Endothelial cell of hepatic sinusoid (primary cell): Measurements from ENCODE around the gene ABHD12B.
"Not testable (repeated sequence)": the region's sequence is repeated elsewhere in the genome, so short reads cannot be mapped to it uniquely, and the experiment has no call there.

Experiments used
- in situ Hi-C: cut with HindIII; loops from 2 replicates; pipeline ENCODE4 v1.10.0; 2017; ENCODE audit warnings: low sequenced_read_pairs

The ABHD12B gene

DNA sequence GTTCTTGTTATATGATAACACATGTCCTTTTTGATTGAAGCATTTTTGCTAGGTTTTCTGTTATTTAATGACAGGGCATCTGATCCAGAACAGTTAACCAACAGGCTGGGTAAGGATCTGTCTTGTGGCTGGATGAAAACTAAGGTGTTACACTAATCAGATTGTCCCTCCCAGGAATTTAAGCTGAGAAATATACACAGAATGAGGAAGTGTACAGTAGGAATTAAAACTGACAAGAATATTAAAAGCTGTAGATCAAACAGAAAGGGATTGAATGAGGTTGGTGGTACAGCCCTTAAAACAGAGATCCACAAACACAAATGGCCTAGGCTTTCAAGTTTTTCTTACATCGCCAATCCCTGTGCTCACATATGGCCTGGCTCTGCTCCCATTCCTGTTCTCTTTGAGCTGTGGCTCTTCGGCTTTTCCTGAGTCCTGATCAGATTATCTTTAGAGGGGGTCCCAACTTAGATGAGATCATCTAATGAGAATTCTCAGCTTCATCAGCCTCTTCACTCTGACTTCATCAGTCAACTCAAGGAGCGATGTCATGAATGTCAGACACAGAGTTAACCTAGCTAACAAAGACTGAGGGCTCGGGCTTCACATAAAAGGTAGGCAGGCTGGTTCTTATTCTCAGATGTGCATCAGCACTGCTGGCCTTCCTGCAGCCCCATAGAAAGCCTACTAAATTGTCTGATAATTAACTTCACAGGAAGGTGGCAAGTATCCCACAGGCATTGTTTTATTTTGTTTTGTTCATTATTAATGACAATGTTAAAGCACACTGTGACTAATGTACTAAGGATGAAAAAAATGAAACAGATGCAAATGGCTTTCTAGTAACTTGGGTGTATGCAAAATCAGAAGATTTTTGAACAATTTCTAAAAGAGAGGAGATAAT lies 61.0 kb downstream of the ABHD12B start:
- in situ Hi-C loops: no loop called here

DNA sequence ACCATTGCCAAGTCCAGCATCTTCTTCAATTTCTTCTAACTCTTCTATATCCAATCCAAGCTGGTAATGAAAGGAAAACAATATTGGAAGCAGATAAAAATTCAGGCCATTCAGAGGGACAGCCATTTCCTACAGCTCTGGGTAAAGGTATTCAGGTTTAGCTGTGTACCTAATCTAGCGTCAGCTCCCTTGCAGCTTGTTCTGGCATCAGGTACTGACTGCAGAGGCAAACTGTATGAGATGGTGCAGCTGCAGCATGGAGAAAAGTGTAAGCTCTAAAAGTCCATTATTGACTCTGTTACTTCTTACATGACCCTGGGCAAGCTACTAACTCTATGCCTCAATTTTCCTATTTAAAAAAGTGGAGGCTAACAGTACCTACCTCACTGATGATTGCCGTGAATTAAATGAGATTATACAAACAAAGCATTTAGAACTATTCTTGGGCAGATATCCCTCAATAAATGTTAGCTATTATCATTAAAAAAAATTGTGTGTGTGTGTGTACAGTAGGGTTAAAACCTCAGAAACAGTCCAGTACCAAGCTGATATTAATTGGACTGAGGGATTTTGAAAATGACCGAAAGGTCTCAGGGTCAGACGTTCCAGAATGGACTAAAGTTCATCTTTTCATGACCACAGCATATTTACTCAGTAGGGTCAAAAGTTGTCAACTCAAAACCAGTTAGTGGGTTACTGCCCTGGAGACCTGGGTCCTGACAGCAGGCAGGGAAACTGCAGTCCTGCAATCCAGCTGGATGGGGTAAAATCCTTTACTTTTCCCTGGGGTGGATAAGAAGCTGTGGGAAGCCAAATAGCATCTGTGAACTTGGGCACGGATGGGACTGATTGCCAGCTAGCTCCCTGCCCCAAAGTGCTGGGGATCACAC lies 63.5 kb downstream of the ABHD12B start:
- in situ Hi-C loops: no loop called here

DNA sequence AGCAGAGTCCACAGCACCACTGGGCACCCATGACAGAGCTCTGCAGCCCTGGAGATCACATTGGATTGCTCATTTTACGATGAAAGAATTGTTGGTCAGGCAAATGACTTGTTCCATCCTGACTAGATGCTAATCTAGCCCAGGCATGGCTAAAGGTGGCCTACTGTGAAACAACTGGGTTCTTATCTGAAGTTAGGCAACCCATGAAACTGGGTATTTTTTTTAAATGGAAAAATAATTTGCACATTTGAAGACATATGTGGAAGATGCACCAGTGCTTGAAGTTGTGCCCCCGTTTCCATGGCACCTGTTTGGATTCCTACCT lies 64.1 kb downstream of the ABHD12B start:
- in situ Hi-C loops: no loop called here

DNA sequence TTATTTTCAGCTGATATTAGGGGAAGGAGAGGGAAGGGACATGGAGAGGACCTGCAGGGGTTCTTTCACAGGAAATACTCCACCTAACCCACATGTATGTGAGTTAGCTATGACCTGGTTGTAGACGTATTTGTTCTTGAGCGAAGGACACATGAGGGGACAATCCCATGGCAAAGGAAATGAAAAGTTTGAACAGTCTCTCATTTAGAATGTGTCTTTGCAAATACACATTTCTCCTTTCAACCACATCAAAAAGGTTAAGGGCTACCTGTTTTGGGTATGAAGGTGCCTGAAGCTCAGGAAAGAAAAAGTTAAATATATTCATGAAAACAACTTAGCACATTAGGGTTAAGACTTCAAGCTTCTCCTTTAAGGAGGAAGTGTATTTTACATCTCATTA lies 65.0 kb downstream of the ABHD12B start:
- in situ Hi-C loops: no loop called here

DNA sequence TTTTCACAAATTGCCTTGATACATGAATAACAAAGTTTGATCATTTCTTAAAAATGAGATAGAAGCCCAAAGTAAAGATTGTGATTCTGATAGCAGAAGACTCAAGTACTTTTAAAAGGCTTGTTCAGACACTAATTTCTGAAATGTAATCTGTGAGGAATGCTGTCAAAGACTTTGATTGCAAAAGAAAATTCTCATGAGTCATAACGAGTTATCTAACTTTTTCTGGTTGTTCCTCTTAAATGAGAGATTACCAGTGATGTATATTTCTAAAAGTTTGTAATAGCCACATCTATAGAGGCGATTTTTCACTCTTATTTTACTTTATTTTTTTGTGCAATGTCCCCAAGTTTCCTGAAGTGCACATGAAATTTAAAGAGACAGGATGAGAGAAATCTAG lies 65.5 kb downstream of the ABHD12B start:
- in situ Hi-C loops: no loop called here

DNA sequence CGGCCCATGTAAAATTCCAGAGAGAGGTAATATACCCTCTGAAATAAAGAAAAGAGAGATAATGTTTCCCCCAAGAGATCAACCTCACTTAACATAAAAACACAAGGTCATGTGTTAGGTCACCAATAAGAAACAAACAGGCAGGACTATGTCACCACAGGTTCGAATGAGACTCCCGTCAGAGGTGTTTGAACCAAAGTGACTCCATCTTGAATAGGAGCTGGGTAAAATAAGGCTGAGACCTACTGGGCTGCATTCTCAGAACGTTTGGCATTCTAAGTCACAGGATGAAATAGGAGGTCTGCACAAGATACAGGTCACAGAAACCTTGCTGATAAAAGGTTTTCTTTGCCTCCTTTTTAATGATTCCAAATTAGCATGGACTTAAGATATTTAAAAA lies 65.9 kb downstream of the ABHD12B start:
- in situ Hi-C loops: no loop called here

DNA sequence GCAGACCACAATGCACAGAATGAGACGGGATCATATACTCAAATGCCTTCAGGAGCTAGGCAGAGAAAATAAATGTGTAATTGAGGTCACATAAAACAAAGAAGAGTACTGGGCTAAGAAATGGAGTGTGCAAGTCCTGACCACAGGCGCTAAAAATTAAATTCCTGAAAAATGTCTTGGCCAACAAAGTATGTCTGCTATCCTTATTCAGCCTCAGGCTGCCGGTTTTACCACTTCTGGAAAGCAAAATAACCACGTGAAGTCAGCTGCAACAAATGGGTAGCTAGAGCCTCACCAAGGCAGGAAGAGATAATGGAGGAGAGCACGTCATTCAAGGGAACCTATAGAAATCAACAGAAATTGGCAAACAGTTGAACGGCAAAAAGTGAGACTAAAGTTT lies 69.3 kb downstream of the ABHD12B start:
- in situ Hi-C loops: no loop called here

DNA sequence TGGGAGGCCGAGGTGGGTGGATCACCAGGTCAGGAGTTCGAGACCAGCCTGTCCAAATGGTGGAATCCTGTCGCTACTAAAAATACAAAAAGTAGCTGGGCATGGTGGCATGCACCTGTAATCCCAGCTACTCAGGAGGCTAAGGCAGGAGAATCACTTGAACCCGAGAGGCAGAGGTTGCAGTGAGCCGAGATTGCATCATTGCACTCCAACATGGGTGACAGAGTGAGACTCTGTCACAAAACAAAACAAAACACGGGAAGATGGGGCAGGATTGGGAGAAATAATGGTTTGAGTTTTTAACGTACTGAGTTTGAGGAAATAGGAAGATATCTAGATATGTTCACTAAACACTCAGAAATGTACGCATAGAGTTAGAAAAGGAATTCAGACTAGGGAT lies 69.8 kb downstream of the ABHD12B start:
- in situ Hi-C loops: not testable (repeated sequence)

DNA sequence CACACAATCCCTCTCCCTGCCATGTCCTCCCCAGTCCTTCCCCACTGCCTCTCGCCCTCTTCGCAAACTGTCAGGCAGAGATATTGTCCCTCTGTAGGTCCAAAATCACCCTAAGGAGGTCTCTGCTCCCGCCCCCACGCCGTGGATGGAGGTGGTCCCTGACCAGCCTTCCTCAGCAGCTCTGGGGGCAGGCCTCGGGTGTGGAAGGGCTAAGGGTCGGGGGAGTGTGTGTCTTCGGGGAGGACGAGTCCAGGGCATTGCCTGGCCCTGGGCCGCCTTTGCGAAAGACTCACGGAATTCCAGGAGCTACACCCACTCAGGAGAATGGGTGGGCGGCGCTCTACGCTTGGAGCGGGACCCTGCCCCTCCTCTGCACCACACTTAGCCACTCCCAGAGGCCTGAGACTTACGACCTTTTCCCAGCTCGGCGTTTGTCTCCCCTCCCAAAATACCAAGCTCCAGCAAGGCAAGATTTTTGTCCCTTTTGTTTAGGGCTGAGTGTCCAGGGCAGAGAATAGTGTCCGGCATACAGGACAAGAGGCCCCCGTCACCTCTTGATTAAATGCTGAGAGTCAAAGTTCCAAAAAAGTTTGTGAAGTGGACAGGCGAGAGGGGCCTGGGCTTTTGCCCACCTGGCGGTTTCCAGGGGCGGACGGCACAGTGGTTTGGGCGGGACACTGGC lies 71.5 kb downstream of the ABHD12B start:
- in situ Hi-C loops: no loop called here

DNA sequence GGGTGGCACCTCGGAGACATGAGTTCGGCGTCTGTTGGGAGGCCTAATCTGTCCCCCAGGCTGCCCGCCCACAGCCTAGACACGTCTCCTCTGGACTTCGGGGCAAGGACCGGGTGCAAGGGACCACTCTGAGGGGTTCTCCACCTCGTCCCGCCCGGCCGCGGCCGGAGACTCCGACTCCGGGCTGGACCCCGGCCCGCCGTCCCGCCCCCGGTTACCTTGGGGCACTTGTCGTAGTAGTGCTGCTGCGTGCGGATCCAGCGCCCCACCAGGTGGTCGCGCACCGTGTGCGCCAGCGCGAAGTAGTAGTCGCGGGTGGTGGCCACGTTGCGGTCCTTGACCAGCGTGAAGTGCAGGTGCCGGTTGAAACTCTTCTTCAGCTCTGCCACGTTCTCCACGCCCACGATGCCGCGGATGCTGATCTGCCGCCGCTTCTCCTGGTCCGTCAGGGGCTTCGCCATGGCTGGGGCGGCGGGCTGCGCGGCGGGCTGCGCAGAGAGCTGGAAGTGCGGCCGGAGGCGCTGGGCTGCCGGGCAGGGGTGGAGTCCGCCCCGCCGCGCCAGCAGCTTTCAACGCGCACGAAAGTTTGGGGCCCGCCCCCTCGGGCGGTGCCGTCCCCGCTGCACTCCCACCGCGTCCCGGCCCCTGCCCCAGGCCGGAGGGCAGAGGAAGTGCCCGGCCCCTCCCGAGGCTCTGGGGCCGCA lies 72.2 kb downstream of the ABHD12B start, which contains the start of gene PYGL:
Gene PYGL, minus strand, starts transcription at position 541 of the 704 bp plus-strand sequence. Its CDS starts 80 bp downstream, at position 461.
- in situ Hi-C loops: no loop called here

DNA sequence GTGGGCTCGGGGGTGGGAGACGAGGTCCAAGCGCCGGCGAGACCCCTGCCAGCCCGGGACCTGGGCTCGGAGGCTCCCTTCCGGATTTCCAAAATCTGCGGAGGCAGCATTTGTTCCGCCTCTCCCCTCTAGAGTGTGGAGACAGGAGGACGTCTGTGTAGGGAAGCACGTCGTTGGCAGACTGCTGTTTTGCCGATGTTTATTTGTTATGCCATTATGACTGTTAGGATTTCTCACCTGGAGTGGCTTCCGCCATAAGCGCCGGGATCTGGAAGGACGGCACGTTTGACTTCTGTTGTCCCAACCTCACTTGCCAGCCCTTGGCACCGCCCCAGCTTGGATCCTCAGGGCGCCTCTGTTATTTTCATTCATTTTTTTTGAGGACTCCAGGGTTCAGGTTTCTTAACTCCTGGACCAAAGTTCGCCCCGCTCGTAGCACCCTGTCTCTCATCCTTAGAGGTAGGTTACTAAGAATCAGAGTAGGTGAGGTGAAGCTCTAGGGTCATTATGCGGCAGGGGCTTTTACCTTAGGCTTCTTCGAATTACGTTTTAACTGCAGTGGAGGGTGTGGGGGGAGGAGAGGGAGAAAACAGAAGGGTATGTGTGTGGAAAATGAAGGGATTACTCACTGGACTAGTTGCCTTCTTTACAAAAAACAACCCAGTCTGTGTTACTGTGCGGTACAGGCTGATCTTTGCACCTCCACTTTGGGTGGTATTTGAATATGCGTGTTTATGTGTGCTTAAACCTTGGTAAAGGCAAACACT lies 73.0 kb downstream of the ABHD12B start:
- in situ Hi-C loops: no loop called here

DNA sequence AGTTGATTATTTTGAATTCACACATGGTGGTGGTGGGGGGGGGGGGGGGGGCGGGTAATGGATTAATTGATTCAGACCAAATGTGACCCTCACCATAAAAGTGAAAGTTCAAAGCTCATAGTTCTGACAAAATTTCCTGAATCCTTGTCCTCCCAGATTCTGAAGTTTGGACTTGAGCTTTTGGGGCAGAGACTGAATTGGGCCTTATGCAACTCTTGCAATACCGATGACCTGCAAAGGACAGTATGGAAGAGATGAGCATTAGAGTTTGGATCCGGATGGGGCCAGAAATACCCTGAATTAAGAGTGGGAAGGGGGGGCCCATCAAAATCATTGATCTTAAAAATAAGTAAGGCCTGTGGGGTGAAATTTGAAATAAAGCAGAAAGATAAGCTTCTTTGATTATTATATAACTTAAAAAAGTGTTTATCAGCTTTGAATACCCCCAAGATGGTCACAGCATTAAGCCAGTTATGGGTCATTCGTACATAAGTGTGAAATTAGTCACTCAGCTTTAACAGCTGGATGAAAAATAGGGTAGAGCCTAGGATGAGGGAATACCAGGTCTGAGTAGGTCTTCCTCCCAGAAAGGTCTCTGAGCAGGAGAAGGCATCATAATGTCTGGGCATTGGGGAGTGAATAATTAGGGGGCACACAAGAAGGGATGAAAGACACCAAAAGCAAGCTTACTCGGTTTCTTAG lies 74.5 kb downstream of the ABHD12B start:
- in situ Hi-C loops: no loop called here

DNA sequence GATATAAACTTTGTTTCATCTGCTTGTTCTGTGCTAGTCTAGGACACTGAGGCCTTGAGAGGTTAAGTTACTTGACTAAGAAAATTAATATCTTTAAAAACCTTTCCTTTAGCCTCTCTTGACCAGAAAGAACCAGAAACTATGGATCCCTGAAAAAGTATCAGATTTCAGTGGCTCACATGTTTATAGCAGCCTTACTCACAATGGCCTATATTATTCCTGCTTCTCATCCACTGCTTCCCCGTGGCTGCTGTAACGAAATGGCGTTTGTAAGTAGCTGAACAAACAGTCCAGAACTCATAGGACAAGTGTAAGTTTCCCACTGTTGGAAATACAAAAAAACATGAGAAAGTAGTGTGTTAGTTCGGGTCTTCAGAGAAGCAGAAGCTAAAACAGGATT lies 75.6 kb downstream of the ABHD12B start:
- in situ Hi-C loops: no loop called here

DNA sequence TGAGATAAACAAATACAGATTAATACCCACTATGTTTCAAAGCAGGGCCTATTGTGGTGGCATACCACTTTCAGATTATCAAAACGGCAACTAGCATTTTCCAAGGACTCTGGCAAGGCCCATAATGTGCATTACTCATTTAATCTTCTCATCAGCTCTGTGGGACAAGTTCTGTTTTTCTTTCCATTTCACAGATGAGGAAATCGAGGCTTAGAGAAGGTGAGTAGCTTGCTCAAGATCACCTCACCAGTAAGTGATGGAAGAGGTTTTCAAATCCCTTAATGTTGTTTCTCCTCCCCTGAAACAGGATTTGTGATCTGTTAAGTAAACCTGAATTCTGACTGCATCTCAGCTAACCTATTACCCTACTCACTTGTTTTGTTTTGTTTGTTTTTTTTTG lies 76.4 kb downstream of the ABHD12B start:
- in situ Hi-C loops: no loop called here

DNA sequence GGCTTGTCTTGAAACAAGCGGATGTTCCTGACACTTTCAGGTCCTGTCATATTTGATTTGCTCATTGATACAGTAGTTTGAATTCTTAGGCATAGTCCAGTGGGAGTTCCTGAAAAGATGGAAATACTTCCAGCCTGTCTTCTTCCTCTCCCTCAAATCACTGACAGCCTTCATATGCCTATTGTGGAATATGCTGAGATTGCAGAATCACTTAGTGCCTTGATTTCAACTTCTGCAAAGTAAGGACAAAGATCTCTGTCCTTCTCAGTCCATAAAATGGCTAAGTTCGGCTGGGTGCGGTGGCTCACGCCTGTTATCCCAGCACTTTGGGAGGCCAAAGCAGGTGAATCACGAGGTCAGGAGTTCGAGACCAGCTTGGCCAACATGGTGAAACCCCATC lies 79.2 kb downstream of the ABHD12B start:
- in situ Hi-C loops: no loop called here

DNA sequence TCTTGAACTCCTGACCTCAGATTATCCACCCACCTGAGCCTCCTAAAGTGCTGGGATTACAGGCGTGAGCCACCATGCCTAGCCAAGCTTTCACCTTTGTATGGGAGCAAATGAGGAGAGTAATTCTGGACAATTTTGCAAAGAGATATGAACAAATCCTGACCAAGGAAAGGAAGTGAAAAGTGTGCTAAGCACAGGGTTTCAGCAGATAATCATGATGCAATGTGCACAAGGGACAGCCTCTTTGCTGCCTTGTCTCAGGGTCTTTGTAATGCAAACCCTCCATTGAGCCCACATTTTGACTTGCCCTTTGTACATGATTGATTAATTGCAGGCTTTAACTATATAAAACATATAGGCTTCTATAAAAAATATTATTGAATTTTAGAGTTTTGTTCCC lies 81.6 kb downstream of the ABHD12B start:
- in situ Hi-C loops: no loop called here
